Esophagus squamous epithelium (tissue), 5 donors: ENCODE measurements around the gene PTPRQ. TPM values are rescaled to one million over a fixed set of nuclear protein-coding genes. Genes with fewer than 3 reads are reported as not detected.

Experiments used
- DNase-seq: peaks from one replicate; lab custom pipeline; 2025; lab: John Stamatoyannopoulos, UW
- H3K27ac ChIP-seq, 4 donors: fragments of 200-600 bp; sonication (generic); one replicate each; pipeline ENCODE4 v1.5.1; 2016 to 2019; ENCODE audit warnings: mild to moderate bottlenecking in 1 of 4
- H3K27me3 ChIP-seq, 4 donors: fragments of 200-600 bp; sonication (generic); 1 replicate in 3 of 4; 2 replicates in 1 of 4; pipeline versions ENCODE4 v1.5.1 to v1.6.0; 2017 to 2021; ENCODE audit warnings: antibody characterized with exemption in 1 of 4
- H3K36me3 ChIP-seq, 3 donors: fragments of 200-600 bp; sonication (generic); one replicate each; pipeline ENCODE4 v1.5.1; 2016 to 2019
- H3K4me1 ChIP-seq, 3 donors: fragments of 200-600 bp; sonication (generic); one replicate each; pipeline ENCODE4 v1.5.1; 2017 to 2019
- H3K4me3 ChIP-seq, 4 donors: fragments of 200-600 bp; sonication (generic); 1 replicate in 3 of 4; 2 replicates in 1 of 4; pipeline ENCODE4 v1.5.1; 2016 to 2019; ENCODE audit warnings: mild to moderate bottlenecking in 2 of 4, moderate library complexity in 1 of 4
- H3K9me3 ChIP-seq, 3 donors: fragments of 200-600 bp; sonication (generic); one replicate each; pipeline ENCODE4 v1.5.1; 2016 to 2019
- POLR2A ChIP-seq, 4 donors: fragments of 450-650 bp; IDR thresholded peaks; one replicate each; pipeline ENCODE4 v1.6.1; 2017; ENCODE audit warnings: antibody characterized with exemption in 4 of 4, mild to moderate bottlenecking in 4 of 4, moderate library complexity in 3 of 4
- WGBS, 2 donors: methylation state at CpG; one replicate each; pipeline ENCODE4 v1.1.5; 2018; 5-methylcytosine and 5-hydroxymethylcytosine counted together
- intact Hi-C: fragments of 100-400 bp; cut with DNase I; formaldehyde crosslinking; loops from one replicate; pipeline ENCODE4 v1.15.0; 2022
- total RNA-seq, 4 donors: library from RNA; depleted of rRNA; stranded (reverse); fragments of >200 nt; gene quantifications; one replicate each; pipeline ENCODE4 v1.1.0, GENCODE V29; 2016
- TF ChIP-seq, protein P1 (sequence below), 6 experiments: fragments of 450-650 bp in 4 of 6; fragments of 200-600 bp in 2 of 6; sonication (generic) in 2 of 6; IDR thresholded peaks; one replicate each; pipeline ENCODE4 v1.5.1; 2016 to 2019; ENCODE audit warnings: antibody characterized with exemption in 6 of 6, mild to moderate bottlenecking in 4 of 6, moderate library complexity in 4 of 6
- donor health status: DM: yes; HTN: yes; CAD: no.

The PTPRQ gene
- total RNA-seq, 4 donors from 2014 or later = 0.19 to 0.44 (median 0.31) TPM; not detected in 1

- no peaks in the 10 kb centered on the region for H3K36me3 ChIP-seq
- no peaks in the 10 kb centered on the region for H3K9me3 ChIP-seq
- no peak overlapping the region for H3K27ac ChIP-seq
- TF ChIP-seq, protein P1, sequence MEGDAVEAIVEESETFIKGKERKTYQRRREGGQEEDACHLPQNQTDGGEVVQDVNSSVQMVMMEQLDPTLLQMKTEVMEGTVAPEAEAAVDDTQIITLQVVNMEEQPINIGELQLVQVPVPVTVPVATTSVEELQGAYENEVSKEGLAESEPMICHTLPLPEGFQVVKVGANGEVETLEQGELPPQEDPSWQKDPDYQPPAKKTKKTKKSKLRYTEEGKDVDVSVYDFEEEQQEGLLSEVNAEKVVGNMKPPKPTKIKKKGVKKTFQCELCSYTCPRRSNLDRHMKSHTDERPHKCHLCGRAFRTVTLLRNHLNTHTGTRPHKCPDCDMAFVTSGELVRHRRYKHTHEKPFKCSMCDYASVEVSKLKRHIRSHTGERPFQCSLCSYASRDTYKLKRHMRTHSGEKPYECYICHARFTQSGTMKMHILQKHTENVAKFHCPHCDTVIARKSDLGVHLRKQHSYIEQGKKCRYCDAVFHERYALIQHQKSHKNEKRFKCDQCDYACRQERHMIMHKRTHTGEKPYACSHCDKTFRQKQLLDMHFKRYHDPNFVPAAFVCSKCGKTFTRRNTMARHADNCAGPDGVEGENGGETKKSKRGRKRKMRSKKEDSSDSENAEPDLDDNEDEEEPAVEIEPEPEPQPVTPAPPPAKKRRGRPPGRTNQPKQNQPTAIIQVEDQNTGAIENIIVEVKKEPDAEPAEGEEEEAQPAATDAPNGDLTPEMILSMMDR (IDR thresholded peaks at IDR 0.05) = no peak
- no peak for TF ChIP-seq POLR2A (IDR thresholded peaks at IDR 0.05)
- intact Hi-C loops = no loop called here
- 16 to 23% methylated on average over 14 to 15 of the region's 16 CpGs for WGBS, 2 donors
- DNase-seq = no peak
- no peaks in the 10 kb centered on the region for H3K4me1 ChIP-seq
- H3K27me3 ChIP-seq = peaks cover 0 to 59% (median 0%) of the 10 kb centered on the region in 4 donors
- no peak overlapping the region for H3K4me3 ChIP-seq
These were observed 270.0 kb downstream of the PTPRQ start for GRCh38 chr12:80714055-80714454.

- 74 to 75% methylated on average over 3 of the region's 3 CpGs for WGBS, 2 donors
- peaks cover 0 to 54% (median 0%) of the 10 kb centered on the region in 4 donors for H3K27me3 ChIP-seq
These were observed 270.8 kb downstream of the PTPRQ start for GRCh38 chr12:80714846-80715245.

GRCh38 chr12:80715713-80716249, 271.7 kb downstream of the PTPRQ start:
- Histone ChIP-seq H3K4me1 (no peaks in the 10 kb centered on the region), H3K4me3 (no peak overlapping the region), H3K27me3 (peaks cover 0 to 45% (median 0%) of the 10 kb centered on the region in 4 donors), H3K27ac (no peak overlapping the region), H3K36me3 (no peaks in the 10 kb centered on the region), H3K9me3 (no peaks in the 10 kb centered on the region)
- intact Hi-C loops = no loop called here
- no peak for TF ChIP-seq POLR2A (IDR thresholded peaks at IDR 0.05)
- TF ChIP-seq, protein P1 (IDR thresholded peaks at IDR 0.05) = no peak
- 35 to 48% methylated on average over 6 to 10 of the region's 10 CpGs for WGBS, 2 donors
- DNase-seq = no peak

More at GRCh38 chr12:80714846-80715245, 270.8 kb downstream of the PTPRQ start:
- Histone ChIP-seq H3K27ac (no peak overlapping the region), H3K36me3 (no peaks in the 10 kb centered on the region), H3K9me3 (no peaks in the 10 kb centered on the region), H3K4me1 (no peaks in the 10 kb centered on the region), H3K4me3 (no peak overlapping the region)
- intact Hi-C loops = no loop called here
- TF ChIP-seq POLR2A (IDR thresholded peaks at IDR 0.05) = no peak
- TF ChIP-seq, protein P1 (IDR thresholded peaks at IDR 0.05) = no peak
- DNase-seq = no peak

- TF ChIP-seq, protein P1 (IDR thresholded peaks at IDR 0.05) = no peak
- TF ChIP-seq POLR2A (IDR thresholded peaks at IDR 0.05) = no peak
- WGBS, 2 donors = 40 to 63% methylated on average over 6 to 15 of the region's 45 CpGs
- no peak for DNase-seq
- no peaks in the 10 kb centered on the region for H3K36me3 ChIP-seq
- intact Hi-C loops = no loop called here
- no peak within 1 kb of the TSS for H3K4me3 ChIP-seq
- H3K27me3 ChIP-seq = peaks cover 0 to 45% (median 0%) of the 10 kb centered on the region in 4 donors
- H3K27ac ChIP-seq = no peak within 1 kb of the TSS
- no peaks in the 10 kb centered on the region for H3K4me1 ChIP-seq
- H3K9me3 ChIP-seq = no peaks in the 10 kb centered on the region
These were observed 272.8 kb downstream of the PTPRQ start, which contains the start of gene MYF5 for GRCh38 chr12:80716696-80717469. Gene MYF5 (plus strand): TSS chr12:80716912. CDS start chr12:80717064, 152 bp downstream.

DNA sequence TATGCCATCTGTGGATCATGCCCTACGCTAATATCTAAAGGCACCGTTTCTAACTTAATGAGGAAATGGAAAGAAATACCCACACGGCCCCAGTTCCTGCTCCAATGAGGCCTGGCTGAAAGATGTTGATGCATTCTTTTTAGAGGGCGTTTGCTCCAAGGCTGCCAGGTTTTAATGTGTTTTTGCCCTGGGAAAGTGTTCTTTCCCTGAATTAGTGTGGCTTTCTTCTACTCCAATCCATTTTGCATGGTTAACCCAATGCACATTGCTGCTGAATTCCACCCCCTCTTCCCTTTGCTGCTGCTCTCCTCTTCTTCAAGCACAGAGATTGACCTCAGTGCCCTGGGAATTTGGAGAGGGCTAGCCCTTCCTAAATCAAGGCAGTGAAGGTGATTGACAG, 273.8 kb downstream of the PTPRQ start:
- peaks cover 0 to 45% (median 0%) of the 10 kb centered on the region in 4 donors for H3K27me3 ChIP-seq
- H3K9me3 ChIP-seq = no peaks in the 10 kb centered on the region
- 55 to 77% methylated on average over 4 of the region's 4 CpGs for WGBS, 2 donors
- no peaks in the 10 kb centered on the region for H3K4me1 ChIP-seq
- H3K27ac ChIP-seq = no peak overlapping the region
- no peak for DNase-seq
- TF ChIP-seq, protein P1 (IDR thresholded peaks at IDR 0.05) = no peak
- no peak for TF ChIP-seq POLR2A (IDR thresholded peaks at IDR 0.05)
- intact Hi-C loops = no loop called here
- no peak overlapping the region for H3K4me3 ChIP-seq
- no peaks in the 10 kb centered on the region for H3K36me3 ChIP-seq
